ENCODE results near the gene CYP4F11. TPM values are rescaled to one million over a fixed set of nuclear protein-coding genes. Genes with fewer than 3 reads are reported as not detected.
"Not testable (repeated sequence)": the region's sequence is repeated elsewhere in the genome, so short reads cannot be mapped to it uniquely, and the experiment has no call there.

CYP4F11 gene, protein sequence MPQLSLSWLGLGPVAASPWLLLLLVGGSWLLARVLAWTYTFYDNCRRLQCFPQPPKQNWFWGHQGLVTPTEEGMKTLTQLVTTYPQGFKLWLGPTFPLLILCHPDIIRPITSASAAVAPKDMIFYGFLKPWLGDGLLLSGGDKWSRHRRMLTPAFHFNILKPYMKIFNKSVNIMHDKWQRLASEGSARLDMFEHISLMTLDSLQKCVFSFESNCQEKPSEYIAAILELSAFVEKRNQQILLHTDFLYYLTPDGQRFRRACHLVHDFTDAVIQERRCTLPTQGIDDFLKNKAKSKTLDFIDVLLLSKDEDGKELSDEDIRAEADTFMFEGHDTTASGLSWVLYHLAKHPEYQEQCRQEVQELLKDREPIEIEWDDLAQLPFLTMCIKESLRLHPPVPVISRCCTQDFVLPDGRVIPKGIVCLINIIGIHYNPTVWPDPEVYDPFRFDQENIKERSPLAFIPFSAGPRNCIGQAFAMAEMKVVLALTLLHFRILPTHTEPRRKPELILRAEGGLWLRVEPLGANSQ
- total RNA-seq = not detected

DNA sequence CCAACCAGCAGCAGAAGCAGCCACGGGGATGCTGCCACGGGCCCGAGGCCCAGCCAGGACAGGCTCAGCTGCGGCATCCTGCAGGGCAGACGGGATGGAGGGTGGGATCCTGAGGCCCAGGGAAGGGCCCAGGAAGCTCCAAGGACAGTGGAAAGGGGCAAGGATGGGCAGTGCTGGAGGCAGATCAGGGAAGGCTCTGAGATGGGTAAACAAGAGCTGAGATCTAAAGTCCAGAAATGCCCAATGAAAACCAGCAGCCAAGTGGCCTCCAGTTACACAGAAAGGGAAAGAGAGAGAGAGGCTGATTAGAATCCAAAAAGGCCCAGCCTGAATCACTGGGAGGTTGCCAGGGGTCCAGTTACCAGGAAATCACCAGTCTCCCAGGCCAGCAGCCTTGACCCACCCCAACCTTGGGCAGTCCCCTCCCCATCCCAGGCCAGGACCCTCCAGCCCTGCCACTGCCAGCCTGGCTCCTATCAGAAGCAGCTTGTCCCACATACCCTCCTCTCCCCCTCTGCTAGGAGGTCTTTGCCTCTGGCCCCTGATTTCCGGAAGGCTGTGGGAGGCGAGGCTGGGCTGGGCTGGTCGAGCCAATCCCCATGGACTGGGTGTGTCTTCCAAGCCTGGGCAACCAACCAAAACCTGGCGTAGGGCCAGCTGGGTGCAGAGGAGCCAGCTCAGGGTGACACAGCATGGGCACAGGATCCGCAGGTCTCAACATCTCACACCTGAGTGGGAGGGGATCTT is at the start of gene CYP4F11:
Gene CYP4F11 (minus strand): TSS at position 198 of the 747 bp plus-strand sequence. CDS start 121 bp downstream, at position 77.
- DNase-seq (ENCODE audit: low spot score in 2 of 2) (no peak), ATAC-seq (no peak)
- peaks cover 7 to 8% of the 10 kb centered on the region in 2 donors for H3K9me3 Mint-ChIP-seq
- H3K36me3 Mint-ChIP-seq = peaks cover 7 to 8% of the 10 kb centered on the region in 2 donors
- no peak within 1 kb of the TSS for H3K27ac Mint-ChIP-seq

DNA sequence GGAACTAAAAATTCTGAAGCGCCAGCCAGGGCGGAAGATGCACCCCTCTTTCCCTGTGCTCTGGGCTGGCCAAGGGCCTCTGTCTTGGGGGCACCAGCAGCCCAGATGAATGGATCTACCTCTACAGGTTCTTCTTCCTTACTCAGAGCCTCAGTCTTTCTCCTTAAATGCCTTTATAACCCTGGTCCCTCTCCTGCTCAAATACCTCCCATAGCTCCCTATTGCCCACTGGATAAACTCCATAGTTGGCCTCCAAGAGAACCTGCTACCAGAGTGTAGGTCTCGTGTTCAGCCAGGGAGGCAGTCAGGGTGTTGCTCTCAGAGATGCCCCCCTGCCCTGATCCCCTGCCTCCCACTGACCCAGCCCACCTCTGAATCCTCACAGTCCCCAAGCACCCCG is 45.0 kb upstream of the CYP4F11 start:
- no peak overlapping the region for H3K27ac Mint-ChIP-seq
- DNase-seq (ENCODE audit: low spot score in 2 of 2) (no peak), ATAC-seq (no peak)
- H3K36me3 Mint-ChIP-seq = peaks cover 0 to 4% of the 10 kb centered on the region in 2 donors
- H3K9me3 Mint-ChIP-seq = peaks cover 0 to 4% of the 10 kb centered on the region in 2 donors

DNA sequence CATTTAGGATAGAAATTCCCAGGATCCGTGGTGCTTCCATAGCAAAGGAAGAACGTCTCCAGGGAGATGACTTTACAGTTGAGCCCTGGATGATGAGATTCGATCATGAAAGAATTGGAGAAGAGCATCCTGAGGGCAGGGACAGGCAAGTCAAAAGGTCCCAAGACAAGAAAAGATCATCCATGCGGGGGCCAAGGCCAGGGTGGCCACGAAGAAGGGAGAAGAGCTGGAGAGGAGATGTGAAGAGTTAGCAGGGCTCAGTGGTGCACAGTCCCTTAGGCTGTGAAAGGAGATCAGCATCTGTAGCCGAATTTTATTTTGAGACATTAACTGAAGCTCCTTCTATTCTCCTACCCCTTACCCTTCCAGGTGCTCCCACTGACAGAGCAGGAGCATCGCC is 43.4 kb upstream of the CYP4F11 start:
- DNase-seq (ENCODE audit: low spot score in 2 of 2) (no peak), ATAC-seq (no peak)
- H3K27ac Mint-ChIP-seq = no peak overlapping the region

DNA sequence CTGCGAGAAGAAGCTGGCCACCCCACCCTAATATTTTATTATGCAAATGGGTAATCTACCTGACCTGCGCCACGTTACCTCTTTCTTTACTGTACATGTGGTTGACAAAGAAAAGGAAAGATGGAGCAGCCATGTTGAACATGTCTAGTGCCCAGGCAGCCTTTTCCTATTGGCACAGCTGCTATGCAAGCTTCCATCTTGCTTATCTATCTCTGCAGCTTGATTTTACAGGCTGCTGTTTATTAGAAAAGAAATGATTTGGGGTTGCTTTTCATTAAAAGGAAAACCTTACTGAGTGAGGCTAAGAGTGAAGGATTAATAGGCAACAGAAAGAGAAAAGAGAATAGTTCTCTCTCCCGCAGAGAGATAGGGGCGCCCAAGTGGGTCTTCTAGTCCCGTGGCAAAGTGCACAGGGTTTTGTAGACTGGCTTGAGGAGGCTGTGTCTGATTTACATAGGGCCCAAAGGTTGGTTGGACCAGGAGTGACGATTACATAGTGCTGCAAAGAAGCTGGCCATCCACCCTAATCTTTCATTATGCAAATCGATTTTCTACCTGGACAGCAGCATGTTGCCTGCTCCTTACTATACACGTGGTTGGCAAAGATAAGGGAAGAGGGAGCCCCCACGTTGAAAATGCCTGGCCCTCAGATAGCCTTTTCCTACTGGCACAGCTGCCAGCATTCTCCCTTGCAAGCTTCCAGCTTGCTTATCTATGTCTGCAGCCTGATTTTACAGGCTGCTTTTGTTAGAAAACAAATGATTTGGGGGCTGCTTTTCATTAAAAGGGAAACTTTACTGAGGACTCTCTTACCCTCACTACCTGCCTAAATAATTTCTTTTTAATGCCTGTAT is 42.7 kb upstream of the CYP4F11 start:
- Mint-ChIP-seq H3K36me3 (no peaks in the 10 kb centered on the region), H3K9me3 (peaks cover 0 to 4% of the 10 kb centered on the region in 2 donors), H3K27ac (no peak overlapping the region)
- DNase-seq (ENCODE audit: low spot score in 2 of 2) (no peak), ATAC-seq (no peak)

More for the DNA sequence above, 43.4 kb upstream of the CYP4F11 start:
- Mint-ChIP-seq H3K36me3 (peaks cover 0 to 4% of the 10 kb centered on the region in 2 donors), H3K9me3 (peaks cover 0 to 4% of the 10 kb centered on the region in 2 donors)

DNA sequence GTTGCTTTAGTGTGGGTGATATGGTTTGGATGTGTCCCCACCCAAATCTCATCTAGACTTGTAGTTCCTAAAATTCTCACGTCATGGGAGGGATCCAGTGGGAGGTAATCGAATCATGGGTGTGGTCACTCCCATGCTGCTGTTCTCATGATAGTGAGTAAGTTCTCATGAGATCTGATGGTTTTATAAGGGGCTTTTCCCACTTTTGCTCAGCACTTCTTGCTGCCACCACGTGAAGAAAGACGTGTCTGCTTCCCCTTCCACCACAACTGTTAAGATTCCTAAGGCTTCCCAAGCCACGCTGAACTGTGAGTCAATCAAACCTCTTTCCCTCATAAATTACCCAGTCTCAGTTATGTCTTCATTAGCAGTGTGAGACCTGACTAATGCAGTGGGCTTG is 40.5 kb upstream of the CYP4F11 start:
- no peak overlapping the region for H3K27ac Mint-ChIP-seq
- peaks cover 0 to 4% of the 10 kb centered on the region in 2 donors for H3K9me3 Mint-ChIP-seq
- ATAC-seq = no peak
- no peaks in the 10 kb centered on the region for H3K36me3 Mint-ChIP-seq
- no peak for DNase-seq (ENCODE audit: low spot score in 2 of 2)

DNA sequence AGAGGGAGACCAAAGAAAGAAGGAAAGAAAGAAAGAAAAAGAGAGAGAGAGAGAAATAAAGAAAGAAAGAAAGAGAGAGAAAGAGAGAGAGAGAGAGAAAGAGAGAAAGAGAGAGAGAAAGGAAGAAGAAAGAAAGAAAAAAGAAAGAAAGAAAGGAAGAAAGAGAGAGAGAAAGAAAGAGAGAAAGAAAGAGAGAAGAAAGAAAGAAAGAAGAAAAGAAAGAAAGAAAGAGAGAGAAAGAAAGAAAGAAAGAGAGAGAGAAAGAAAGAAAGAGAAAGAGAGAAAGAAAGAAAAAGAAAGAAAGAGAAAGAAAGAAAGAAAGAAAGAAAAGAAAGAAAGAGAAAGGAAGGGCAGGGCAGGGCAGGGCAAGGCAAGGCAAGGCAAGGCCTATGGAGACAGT is 37.7 kb upstream of the CYP4F11 start:
- H3K36me3 Mint-ChIP-seq; H3K27ac Mint-ChIP-seq; DNase-seq (ENCODE audit: low spot score in 2 of 2); H3K9me3 Mint-ChIP-seq; ATAC-seq: not testable (repeated sequence)

DNA sequence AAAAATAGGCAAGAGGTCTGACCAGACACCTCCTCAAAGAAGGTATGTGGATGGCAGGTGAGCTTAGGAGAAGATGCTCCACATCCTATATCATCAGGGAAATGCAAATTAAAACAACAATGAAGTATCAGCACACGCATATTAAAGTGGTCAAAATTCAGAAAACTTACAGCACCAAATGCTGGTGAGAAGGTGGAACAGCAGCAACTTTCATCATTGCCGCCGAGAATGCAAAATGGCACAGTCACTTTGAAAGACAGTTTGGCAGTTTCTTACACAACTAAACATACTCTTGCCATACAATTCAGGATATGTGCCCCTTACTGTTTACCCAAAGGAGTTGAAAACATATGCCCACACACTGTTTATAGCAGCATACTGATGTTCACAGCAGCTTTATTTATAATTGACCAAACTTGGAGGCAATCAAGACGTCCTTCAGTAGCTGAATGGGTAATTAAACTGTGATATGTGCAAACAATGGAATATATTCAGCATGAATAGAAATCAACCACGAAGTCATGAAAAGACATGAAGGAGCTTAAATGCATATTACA is 37.0 kb upstream of the CYP4F11 start:
- ATAC-seq (no peak), DNase-seq (ENCODE audit: low spot score in 2 of 2) (no peak)
- Mint-ChIP-seq H3K36me3 (no peaks in the 10 kb centered on the region), H3K9me3 (peaks cover 0 to 4% of the 10 kb centered on the region in 2 donors), H3K27ac (no peak overlapping the region)

DNA sequence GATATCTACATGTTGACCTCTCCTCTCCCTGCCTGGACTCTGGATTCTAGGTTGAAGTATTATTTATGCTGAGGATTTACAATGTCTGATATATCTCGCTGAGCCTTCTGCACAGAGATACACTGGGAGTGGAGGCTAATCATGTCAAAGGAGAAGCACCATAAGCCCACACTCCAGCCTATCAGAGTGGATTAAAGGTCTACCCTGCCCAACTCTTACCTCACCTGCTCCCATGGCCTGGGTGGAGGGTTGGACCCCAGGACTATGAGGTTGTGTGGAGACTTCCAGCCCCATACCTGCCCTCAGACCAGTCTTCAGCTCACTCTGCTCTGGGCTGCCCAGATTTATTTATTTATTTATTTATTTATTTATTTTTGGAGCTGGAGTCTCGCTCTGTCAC is 29.9 kb upstream of the CYP4F11 start:
- no peak for DNase-seq (ENCODE audit: low spot score in 2 of 2)
- H3K27ac Mint-ChIP-seq = no peak overlapping the region
- H3K36me3 Mint-ChIP-seq = no peaks in the 10 kb centered on the region
- H3K9me3 Mint-ChIP-seq = no peaks in the 10 kb centered on the region
- ATAC-seq = no peak

DNA sequence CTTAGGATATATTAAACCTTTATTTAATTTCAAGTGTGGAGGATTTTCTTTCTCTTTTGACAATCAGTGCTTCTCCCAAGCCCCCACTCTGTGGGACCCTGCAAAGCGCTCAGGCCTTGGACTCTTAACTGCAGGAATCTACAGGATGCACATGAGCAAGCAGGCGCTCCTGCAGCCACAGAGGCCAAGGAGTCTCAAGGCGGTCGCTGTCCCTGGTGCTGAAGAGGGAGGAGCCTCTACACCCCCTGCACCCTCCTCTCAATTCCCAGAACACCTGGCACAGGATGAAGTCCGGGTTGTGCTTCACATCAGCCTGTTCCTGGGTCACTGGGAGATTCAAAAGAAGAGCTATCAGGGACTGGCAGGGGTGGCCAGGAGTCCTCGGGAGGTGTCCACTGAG is 28.0 kb upstream of the CYP4F11 start:
- H3K27ac Mint-ChIP-seq = no peak overlapping the region
- no peak for ATAC-seq
- no peaks in the 10 kb centered on the region for H3K36me3 Mint-ChIP-seq
- DNase-seq (ENCODE audit: low spot score in 2 of 2) = no peak
- no peaks in the 10 kb centered on the region for H3K9me3 Mint-ChIP-seq

DNA sequence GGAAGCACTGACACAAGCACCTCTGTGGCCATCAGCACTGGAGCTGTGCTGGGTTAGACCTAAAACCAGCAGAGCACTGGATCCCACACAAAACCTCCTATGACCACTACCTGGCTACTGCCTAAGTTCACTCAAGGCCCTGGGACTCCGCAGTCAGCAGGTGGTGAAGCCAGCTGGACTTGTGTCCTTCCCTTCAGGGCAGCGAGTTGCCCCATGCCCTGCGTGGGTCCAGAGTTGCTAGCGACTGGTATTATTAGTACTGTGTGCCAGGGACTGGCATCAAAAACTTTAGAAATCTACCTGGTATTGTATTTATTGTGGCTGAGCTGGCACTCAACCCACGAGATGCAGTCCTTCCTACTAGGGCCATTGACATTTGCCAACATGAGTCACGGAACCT is 20.5 kb upstream of the CYP4F11 start:
- Mint-ChIP-seq H3K27ac (no peak overlapping the region), H3K9me3 (peaks cover 0 to 1% of the 10 kb centered on the region in 2 donors), H3K36me3 (peaks cover 1% of the 10 kb centered on the region in 2 donors)
- DNase-seq (ENCODE audit: low spot score in 2 of 2) (no peak), ATAC-seq (no peak)

DNA sequence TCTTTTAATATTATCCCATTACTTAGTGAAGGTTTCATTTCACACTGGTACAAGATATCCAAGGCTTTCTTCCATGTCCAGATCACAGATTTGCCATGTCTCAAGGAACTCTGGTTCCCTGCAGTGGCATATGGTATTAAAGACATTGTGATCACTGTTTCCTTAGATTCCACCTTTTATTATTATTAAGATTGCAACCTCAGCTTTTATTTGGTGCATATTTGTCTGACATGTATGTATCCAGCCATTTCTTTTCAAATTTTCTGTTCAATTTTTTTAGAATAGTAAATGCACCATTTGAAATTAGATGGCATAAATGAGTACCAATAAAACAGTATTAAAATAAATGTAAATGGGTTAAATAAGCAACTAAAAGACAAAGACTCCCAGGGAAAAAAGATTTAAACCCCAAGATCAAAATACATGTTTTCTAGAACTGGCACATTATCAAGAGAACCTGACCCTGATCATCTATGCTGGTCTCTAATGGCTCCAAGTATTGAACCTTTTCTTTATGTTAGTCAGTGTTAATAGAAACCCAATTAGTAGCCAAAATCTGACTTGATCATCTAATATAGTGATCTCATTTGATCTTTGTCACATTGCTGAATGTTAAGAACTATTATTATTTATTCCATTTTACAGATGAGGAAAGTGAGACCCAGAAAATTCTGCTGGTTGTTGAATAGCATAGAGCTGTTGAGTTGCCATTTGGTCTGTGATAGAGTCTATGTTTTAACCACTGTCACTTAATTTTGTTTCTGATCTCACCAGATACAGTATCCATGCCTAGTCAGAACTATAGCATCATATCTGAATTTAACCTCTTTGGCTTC is 14.1 kb upstream of the CYP4F11 start, which contains the start of gene OR10H4:
Gene OR10H4 (plus strand): TSS at position 786 of the 836 bp plus-strand sequence. CDS start 0 bp downstream, at position 786.
- no peak within 1 kb of the TSS for H3K27ac Mint-ChIP-seq
- peaks cover 13 to 16% of the 10 kb centered on the region in 2 donors for H3K36me3 Mint-ChIP-seq
- DNase-seq (ENCODE audit: low spot score in 2 of 2) = no peak
- peaks cover 12 to 18% of the 10 kb centered on the region in 2 donors for H3K9me3 Mint-ChIP-seq
- no peak for ATAC-seq

DNA sequence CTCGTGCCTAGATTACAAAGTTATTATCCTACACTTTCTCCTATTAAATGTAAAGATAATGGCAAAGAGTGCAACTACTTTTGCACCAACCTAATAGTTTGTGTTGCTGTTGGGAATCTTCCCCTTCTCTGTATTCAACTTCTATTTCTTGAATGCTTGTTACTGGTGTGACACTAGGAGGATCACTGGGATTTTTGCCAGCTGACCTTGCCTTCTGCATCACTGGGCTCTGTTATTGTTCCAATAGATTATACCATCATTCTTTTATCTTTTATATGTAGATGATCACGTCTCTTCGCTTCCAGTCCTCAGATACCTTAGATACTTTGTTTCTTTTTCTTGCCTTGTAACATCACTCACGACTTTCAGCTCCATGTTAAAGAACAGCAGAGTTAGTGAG is 11.0 kb upstream of the CYP4F11 start:
- Mint-ChIP-seq H3K27ac (no peak overlapping the region), H3K36me3 (peaks cover 13 to 16% of the 10 kb centered on the region in 2 donors)

DNA sequence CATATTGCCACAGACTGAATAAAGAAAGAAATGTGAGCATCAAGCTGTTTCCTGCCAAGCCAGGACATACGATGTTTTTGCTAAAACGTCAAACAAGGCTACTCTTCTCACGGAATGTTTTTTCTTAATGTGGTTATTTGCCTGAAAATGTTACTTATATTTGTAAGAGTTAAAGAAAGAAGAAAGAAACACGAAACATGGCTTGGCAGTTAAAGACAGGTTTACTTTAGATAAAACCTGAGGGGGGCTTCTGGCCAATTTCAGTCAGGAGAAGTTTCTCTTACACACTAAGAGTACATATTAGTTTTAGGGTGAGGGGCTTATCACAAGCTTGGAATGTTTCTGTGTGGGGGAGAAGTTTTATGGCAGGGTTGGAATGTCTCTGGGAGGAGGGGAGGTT is 10.1 kb upstream of the CYP4F11 start:
- ATAC-seq (no peak), DNase-seq (ENCODE audit: low spot score in 2 of 2) (no peak)
- no peak overlapping the region for H3K27ac Mint-ChIP-seq
- H3K36me3 Mint-ChIP-seq = peaks cover 8 to 11% of the 10 kb centered on the region in 2 donors
- peaks cover 11 to 13% of the 10 kb centered on the region in 2 donors for H3K9me3 Mint-ChIP-seq

More for the DNA sequence above, 11.0 kb upstream of the CYP4F11 start:
- peaks cover 12 to 18% of the 10 kb centered on the region in 2 donors for H3K9me3 Mint-ChIP-seq
- ATAC-seq = no peak
- DNase-seq (ENCODE audit: low spot score in 2 of 2) = no peak

DNA sequence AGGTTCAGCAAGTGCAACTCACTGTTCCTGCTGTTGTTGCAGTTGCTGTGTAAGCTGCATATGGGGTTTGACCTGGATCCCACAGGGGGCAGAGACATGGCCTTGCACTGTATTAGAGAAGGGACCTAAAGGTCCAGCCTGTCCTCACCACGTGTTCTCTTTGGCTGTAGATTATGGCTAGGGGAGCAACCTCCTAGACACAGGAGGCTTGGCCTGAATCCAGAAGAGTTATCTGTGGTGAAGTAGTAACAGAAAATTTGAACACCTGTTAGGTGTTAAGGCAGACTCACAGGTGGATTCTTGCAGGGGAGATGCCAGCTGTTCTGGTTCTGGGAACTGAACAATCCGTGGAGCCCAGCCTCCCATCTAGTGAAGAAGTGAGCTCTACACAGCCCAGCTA is 3.4 kb upstream of the CYP4F11 start:
- Mint-ChIP-seq H3K27ac (no peak overlapping the region), H3K36me3 (no peaks in the 10 kb centered on the region), H3K9me3 (no peaks in the 10 kb centered on the region)
- DNase-seq (ENCODE audit: low spot score in 2 of 2) (no peak), ATAC-seq (no peak)

DNA sequence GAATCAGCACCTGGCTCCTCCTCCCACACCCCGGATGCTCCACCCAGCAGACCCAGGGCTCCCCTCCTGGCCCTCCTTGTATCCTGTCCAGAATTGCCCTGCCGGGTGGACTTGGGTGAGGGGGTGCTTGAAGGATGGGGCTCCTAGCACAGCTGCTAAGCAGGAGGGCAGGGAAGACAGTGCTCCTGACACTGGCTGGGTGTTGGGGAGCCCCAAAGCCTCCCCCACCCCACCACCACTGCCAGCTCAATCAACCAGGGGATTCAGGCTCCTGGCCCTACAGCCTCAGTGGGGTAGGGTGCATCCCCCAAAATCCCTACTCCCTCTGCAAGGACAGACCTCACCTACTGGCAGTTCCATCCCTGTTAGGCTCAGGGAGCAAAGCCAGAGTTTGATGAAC is 2.6 kb upstream of the CYP4F11 start:
- H3K36me3 Mint-ChIP-seq = no peaks in the 10 kb centered on the region

More for the DNA sequence above, 2.6 kb upstream of the CYP4F11 start:
- Mint-ChIP-seq H3K9me3 (no peaks in the 10 kb centered on the region), H3K27ac (no peak overlapping the region)
- no peak for DNase-seq (ENCODE audit: low spot score in 2 of 2)
- ATAC-seq = no peak
